ENCODE data around the gene SLC35F1. TPM values are rescaled to one million over a fixed set of nuclear protein-coding genes. Genes with fewer than 3 reads are reported as not detected.

The SLC35F1 gene
- polyA plus RNA-seq, 1 donor from 2014 or later = 35.1 TPM

- Histone ChIP-seq H3F3A (ENCODE audit: insufficient read depth, low read length, poor library complexity, severe bottlenecking) (no peaks in the 10 kb centered on the region), H3K4me3 (ENCODE audit: low read length) (no peak overlapping the region), H2AFZ (ENCODE audit: low read depth, low read length) (no peak overlapping the region), H3K9ac (ENCODE audit: low read length) (no peak overlapping the region), H4K20me1 (ENCODE audit: insufficient read depth) (no peaks in the 10 kb centered on the region), H3K9me3 (ENCODE audit: low read length) (no peaks in the 10 kb centered on the region), H3K4me2 (ENCODE audit: low read length) (no peak overlapping the region), H3K27me3 (ENCODE audit: insufficient read depth, low read depth, low read length) (no peaks in the 10 kb centered on the region), H3K36me3 (ENCODE audit: insufficient read depth, low read length) (no peaks in the 10 kb centered on the region), H3K9me2 (ENCODE audit: insufficient read depth, low read length) (no peaks in the 10 kb centered on the region), H3K27ac (ENCODE audit: low read length) (no peak overlapping the region), H3K79me2 (replicated peaks; ENCODE audit: insufficient read depth, low read length) (no peaks in the 10 kb centered on the region)
- TF ChIP-seq REST (IDR thresholded peaks at IDR 0.05; ENCODE audit: borderline replicate concordance) = no peak
Observed at GRCh38 chr6:117985916-117986315, 78.9 kb downstream of the SLC35F1 start.

- no peaks in the 10 kb centered on the region for H3K36me3 ChIP-seq (ENCODE audit: insufficient read depth, low read length)
- no peak overlapping the region for H3K4me3 ChIP-seq (ENCODE audit: low read length)
- H3K27me3 ChIP-seq (ENCODE audit: insufficient read depth, low read depth, low read length) = no peaks in the 10 kb centered on the region
- H3K9ac ChIP-seq (ENCODE audit: low read length) = no peak overlapping the region
- H3K4me2 ChIP-seq (ENCODE audit: low read length) = no peak overlapping the region
- no peaks in the 10 kb centered on the region for H4K20me1 ChIP-seq (ENCODE audit: insufficient read depth)
- H3K9me3 ChIP-seq (ENCODE audit: low read length) = no peaks in the 10 kb centered on the region
- TF ChIP-seq REST (IDR thresholded peaks at IDR 0.05; ENCODE audit: borderline replicate concordance) (no peak), POLR2AphosphoS5 (IDR thresholded peaks at IDR 0.05) (no peak), EP300 (conservative IDR thresholded peaks at IDR 0.05; ENCODE audit: poor library complexity, severe bottlenecking) (no peak), EZH2 (IDR thresholded peaks at IDR 0.05; ENCODE audit: borderline replicate concordance, insufficient read depth, low read length, poor library complexity, severe bottlenecking) (no peak), RAD21 (conservative IDR thresholded peaks at IDR 0.05) (no peak), MXI1 (conservative IDR thresholded peaks at IDR 0.05; ENCODE audit: poor library complexity, severe bottlenecking) (no peak), CTCF (IDR thresholded peaks at IDR 0.05; ENCODE audit: poor library complexity, severe bottlenecking) (no peak), SMC3 (conservative IDR thresholded peaks at IDR 0.05; ENCODE audit: poor library complexity) (no peak), TAF1 (IDR thresholded peaks at IDR 0.05; ENCODE audit: low read depth) (no peak)
- H3K9me2 ChIP-seq (ENCODE audit: insufficient read depth, low read length) = no peaks in the 10 kb centered on the region
- H2AFZ ChIP-seq (ENCODE audit: low read depth, low read length) = no peak overlapping the region
- no peaks in the 10 kb centered on the region for H3K79me2 ChIP-seq (replicated peaks; ENCODE audit: insufficient read depth, low read length)
- no peak overlapping the region for H3K27ac ChIP-seq (ENCODE audit: low read length)
- no peaks in the 10 kb centered on the region for H3F3A ChIP-seq (ENCODE audit: insufficient read depth, low read length, poor library complexity, severe bottlenecking)
Observed at GRCh38 chr6:117986396-117986795, 79.3 kb downstream of the SLC35F1 start.

Measured in neural cell (in vitro differentiated cells).